ENCODE results near the gene SLC25A2.
"Not testable (repeated sequence)": the region's sequence is repeated elsewhere in the genome, so short reads cannot be mapped to it uniquely, and the experiment has no call there.

GRCh38 chr5:141332571-141332970, 28.7 kb upstream of the SLC25A2 start:
- not testable (repeated sequence) for TF ChIP-seq JUND (IDR thresholded peaks at IDR 0.05; ENCODE audit: low read depth, low read length); POLR2A (IDR thresholded peaks at IDR 0.05; ENCODE audit: low read depth, low read length); KDM1A (IDR thresholded peaks at IDR 0.05; ENCODE audit: borderline replicate concordance); TBL1XR1 (IDR thresholded peaks at IDR 0.05; ENCODE audit: low read depth, low read length)
- TF ChIP-seq, protein P1, sequence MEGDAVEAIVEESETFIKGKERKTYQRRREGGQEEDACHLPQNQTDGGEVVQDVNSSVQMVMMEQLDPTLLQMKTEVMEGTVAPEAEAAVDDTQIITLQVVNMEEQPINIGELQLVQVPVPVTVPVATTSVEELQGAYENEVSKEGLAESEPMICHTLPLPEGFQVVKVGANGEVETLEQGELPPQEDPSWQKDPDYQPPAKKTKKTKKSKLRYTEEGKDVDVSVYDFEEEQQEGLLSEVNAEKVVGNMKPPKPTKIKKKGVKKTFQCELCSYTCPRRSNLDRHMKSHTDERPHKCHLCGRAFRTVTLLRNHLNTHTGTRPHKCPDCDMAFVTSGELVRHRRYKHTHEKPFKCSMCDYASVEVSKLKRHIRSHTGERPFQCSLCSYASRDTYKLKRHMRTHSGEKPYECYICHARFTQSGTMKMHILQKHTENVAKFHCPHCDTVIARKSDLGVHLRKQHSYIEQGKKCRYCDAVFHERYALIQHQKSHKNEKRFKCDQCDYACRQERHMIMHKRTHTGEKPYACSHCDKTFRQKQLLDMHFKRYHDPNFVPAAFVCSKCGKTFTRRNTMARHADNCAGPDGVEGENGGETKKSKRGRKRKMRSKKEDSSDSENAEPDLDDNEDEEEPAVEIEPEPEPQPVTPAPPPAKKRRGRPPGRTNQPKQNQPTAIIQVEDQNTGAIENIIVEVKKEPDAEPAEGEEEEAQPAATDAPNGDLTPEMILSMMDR (IDR thresholded peaks at IDR 0.05 in 2 of 3, conservative IDR thresholded peaks at IDR 0.05 in 1 of 3; ENCODE audit: control insufficient read depth in 2 of 3, extremely low read depth in 1 of 3, insufficient read depth in 1 of 3, low read depth in 3 of 3, low read length in 3 of 3) = not testable (repeated sequence)
